NCI-H460 (cell line): Measurements from ENCODE around the gene WWC1. TPM values are rescaled to one million over a fixed set of nuclear protein-coding genes. Genes with fewer than 3 reads are reported as not detected.
A peak's percentile ranks its signal among the peaks of the same experiment; 100 is the strongest.
"Not testable (repeated sequence)": the region's sequence is repeated elsewhere in the genome, so short reads cannot be mapped to it uniquely, and the experiment has no call there.

Source experiments
- DNase-seq: peaks from one replicate; pipeline ENCODE4 v3.0.0-alpha.2; 2016; ENCODE audit warnings: low read depth; ENCODE audit errors: extremely low read depth
- total RNA-seq: library from RNA; depleted of rRNA; stranded (reverse); fragments of >200 nt; shearing (Covaris generic); gene quantifications from 2 replicates; pipeline ENCODE4 v1.2.3, GENCODE V29; 2014

The WWC1 gene
- total RNA-seq, 1 experiment from 2014 or later: 19.0 TPM

DNA sequence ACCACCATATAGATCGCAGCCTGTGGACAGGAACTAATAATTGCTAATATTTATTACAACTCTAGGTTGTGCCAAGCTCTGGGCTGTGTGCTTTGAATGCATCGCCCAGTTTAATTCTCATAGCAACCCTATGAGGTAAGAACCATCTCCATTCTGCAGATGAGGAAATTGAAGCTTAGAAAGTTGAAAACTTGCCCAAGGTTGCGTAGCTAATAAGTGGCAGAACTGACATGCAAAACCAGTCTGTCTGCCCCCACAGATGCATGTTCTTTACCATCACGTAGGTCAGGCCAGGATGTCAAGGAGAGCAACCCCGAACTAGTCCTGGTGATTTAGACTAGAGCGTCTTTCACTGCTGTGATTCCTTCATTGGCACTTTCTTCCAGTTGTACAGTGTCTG is 15.6 kb downstream of the WWC1 start:
- DNase-seq: no peak

- DNase-seq: no peak
Measured at GRCh38 chr5:168307925-168308584, 16.6 kb downstream of the WWC1 start.

GRCh38 chr5:168308976-168309598 is 17.6 kb downstream of the WWC1 start:
- DNase-seq: no peak

DNA sequence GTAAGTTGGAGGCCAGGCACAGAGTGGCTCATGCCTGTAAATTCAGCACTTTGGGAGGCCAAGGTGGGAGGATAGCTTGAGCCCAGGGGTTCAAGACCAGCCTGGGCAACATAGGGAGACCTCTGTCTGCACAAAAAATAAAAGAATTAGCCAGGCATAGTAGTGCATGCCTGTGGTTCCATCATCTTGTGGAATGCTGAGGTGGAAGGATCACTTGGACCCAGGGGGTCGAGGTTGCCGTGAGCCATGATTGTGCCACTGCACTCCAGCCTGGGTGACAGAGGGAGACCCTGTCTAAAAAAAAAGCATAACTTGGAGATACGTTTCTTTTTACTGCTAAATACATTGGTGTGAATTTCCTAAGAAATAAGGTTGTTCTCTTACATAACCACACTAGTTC is 19.1 kb downstream of the WWC1 start:
- not testable (repeated sequence) for DNase-seq

GRCh38 chr5:168311061-168311566 is 19.7 kb downstream of the WWC1 start:
- no peak for DNase-seq

DNA sequence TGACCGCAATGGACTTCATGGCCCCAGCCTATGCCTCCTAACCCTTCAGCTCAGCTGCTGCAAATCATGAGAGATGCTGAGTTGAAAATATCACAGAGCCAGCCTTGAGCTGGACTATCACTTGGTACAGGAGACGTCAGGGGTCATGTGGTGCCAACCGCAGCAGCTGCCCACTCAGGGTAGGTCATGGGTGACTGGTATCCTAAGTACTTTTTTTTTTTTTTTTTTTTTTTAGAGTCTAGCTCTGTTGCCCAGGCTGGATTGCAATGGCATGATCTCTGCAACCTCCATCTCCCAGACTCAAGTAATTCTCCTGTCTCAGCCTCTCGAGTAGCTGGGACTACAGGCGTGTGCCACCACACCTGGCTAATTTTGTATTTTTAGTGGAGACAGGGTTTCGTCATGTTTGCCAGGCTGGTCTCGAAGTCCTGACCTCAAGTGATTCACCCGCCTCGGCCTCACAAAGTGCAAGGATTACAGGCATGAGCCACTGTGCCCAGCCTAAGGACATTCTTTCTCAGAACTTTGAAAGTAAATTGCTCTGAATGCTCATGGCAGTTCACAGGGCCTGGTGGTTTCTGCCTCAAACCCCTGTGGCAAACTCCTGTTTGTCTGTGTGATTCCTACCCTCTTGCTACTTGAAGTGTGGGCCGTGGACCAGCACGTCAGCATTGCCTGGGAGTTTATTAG is 21.3 kb downstream of the WWC1 start:
- DNase-seq: no peak

DNA sequence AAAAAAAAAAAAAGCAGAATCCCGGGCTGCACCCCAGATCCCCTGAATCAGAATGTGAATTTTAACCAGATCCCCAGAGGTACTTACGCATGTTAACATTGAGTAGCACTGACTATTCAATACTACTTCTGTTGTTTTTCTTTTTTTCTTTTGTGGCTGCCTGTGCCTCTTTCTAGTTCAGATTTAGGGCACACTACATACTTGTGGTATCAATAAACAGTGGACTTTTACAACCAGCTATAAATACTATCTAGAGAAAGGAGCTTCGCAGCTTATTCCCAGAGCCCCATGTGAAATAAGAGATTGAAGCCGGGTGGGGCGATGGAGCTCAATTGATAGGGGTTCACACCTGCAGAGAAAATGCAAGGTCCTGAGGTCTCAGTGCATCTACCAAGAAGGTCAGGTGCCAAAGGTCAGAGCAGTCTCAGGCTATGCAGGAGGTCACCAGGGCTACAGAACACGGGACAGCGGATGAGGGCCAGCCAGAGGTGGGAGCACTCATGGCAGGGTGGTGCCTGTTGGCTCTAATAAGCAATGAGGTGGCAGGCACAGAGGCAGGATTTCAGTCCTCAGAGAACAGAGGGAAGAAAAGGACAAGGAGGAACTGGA is 22.3 kb downstream of the WWC1 start:
- DNase-seq: no peak

GRCh38 chr5:168314735-168315411 is 23.4 kb downstream of the WWC1 start:
- DNase-seq: peak; percentile 62

GRCh38 chr5:168315416-168316138 is 24.1 kb downstream of the WWC1 start:
- DNase-seq: no peak

- no peak for DNase-seq
Measured at GRCh38 chr5:168316139-168316578, 24.7 kb downstream of the WWC1 start.

GRCh38 chr5:168317096-168317520 is 25.7 kb downstream of the WWC1 start:
- DNase-seq: peak; percentile 58

GRCh38 chr5:168317521-168318147 is 26.2 kb downstream of the WWC1 start:
- DNase-seq: peak; percentile 94

GRCh38 chr5:168318240-168318639 is 26.8 kb downstream of the WWC1 start:
- no peak for DNase-seq

DNA sequence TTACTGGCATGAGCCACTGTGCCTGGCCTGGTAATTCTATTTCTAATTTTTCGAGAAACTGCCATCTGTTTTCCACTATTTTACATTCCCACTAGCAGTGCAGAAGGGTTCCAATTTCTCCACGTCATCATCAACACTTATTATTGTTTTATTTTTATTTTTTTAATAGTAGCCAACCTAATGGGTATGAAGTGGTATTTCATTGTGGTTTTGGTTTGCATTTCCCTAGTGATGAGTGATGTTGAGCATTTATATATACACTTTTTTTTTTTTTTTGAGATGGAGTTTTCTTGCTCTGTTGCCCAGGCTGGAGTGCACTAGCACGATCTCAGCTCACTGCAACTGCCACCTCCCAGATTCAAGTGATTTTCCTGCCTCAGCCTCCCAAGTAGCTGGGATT is 28.3 kb downstream of the WWC1 start:
- DNase-seq: no peak

DNA sequence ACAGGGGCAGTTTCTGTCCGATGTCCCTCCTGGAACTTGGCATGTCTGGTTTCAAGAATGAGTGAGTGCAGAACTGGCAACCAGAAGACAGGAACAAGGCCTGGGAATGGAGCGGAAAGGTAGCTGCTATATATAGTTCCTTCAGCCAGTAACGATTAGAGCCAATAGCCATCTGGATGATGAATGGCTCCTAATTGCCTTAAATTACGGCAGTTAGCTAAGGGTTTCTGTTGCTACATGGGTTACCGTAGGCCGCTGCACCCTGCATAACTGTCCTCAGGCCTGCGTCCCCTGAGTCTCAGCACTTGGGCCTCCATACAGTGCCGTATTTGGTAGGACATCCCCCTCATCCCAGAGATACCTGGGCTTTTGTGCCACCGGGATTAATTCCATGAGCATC is 29.4 kb downstream of the WWC1 start:
- DNase-seq: no peak

DNA sequence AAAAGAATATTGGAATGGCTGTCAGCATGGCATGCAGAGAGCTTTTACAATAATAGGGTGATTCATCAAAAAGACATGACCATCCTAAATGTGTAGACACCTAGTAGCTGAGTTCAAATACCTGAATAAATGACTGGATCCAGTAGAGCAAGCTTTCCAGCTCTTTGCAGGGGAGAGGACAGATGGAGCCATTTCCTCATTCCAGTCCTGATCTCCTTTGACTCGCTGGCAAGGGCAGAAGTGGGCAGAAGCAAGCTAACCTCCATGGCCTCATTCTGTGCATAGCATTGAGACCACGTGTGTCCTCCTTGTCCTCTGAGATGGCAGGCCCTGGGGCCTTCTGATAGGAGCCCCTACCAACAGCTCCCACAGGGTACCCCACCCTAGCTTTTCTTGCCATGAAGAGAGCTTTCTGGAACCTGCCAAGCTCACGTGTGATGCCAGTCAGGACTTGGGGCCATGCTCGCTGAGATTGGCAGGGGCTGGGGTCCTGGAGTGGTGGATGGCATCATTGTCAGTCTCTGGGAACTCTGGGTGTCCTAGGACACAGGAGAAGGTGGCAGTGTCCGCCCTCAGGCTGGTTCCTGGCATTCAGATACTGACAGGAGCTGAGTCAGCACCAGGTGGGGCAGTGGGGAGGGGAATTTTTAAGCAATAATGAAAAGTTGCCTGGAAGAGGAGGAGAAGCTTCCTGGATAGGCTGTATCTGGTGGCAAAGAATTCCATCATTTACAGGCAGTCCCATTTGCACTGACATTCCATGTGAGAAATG is 33.6 kb downstream of the WWC1 start:
- DNase-seq: no peak

DNA sequence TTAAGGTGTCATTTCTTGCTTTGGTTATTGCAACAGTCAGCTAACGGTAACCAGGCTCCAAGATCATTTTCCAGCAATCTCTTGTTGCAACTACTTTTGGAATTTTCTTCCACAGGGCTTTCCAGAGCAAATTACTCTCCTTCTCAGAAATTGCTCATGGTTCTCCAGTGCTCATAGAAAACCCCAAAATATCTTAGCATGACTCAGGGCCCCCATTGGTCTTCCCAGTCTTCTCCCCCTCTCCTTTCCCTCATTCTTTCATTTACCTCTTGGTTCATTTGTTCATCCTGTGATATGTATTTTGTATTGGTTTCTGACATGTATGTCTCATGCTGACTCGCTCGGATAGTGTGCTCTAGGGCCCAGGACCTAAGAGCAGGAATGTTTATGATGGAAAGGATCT is 35.6 kb downstream of the WWC1 start:
- DNase-seq: no peak

DNA sequence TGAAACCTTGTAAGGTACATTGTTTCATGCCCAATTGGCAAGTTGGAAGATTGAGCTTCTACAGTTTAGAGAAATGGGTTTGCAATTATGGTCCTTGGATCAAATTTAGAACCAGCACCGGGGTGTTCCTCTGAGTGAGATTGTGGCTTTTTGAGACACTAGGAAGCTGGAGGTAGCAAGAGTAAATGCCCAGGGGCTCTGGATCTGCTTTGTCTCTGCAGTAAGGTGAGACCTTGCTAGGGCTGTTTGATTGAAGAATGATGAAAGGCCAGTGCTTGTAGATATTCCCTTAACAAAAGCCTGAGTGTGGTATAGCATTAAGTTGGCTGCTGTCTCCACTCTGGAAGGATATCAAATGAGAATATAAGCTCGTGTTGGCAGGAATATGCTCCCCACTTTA is 36.0 kb downstream of the WWC1 start:
- DNase-seq: no peak

GRCh38 chr5:168327994-168328393 is 36.5 kb downstream of the WWC1 start:
- DNase-seq: no peak
